GM21390 (cell line): ENCODE measurements around the gene BPIFB6.

ENCODE experiments used
- ATAC-seq: cut with Tn5 transposase; IDR thresholded peaks from one replicate; pipeline ENCODE4 v1.9.1; 2021; ENCODE audit not compliant: unreplicated experiment

The BPIFB6 gene

DNA sequence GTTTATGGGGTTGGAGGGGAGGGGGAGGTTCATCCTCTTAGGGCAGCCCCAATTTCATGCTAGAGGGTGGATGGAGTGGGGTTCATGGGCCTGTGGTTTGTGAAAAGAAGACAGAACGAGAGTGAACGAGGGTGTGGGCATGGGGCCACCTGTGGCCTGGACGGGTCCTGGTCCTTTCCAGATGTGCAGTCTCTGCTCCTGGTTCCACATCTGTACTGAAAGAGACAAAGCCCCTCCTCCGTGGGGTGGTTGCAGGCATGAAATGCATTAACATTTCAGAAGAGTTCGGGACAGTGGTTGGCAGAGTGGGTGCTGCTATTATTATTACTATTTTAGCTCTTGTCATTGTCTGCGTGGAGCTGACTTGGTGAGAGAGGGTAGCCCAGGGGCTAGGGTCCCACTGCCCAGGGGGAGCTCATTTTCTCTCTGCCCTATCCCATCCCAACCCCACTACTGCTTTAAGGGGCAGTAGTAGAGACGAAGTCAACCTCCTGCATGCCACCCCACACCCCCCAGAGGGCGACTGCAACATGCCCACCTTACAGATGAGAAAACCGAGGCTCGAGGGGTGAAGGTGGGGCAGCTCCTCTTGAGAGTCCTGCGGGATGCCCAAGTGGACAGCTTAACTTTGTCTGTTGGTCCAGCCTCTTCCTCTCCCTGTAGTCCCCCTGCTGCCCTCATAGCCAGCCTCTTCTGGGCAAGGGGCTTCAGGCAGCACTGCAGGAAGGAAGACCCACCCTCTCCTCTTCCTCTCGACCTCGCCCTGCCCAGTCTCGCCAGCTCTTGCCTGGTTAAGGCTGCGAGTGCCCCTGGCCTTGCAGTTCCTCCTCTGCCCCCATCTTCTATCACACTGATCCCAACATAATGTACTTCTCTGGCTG, 15.5 kb upstream of the BPIFB6 start:
- no peak for ATAC-seq

DNA sequence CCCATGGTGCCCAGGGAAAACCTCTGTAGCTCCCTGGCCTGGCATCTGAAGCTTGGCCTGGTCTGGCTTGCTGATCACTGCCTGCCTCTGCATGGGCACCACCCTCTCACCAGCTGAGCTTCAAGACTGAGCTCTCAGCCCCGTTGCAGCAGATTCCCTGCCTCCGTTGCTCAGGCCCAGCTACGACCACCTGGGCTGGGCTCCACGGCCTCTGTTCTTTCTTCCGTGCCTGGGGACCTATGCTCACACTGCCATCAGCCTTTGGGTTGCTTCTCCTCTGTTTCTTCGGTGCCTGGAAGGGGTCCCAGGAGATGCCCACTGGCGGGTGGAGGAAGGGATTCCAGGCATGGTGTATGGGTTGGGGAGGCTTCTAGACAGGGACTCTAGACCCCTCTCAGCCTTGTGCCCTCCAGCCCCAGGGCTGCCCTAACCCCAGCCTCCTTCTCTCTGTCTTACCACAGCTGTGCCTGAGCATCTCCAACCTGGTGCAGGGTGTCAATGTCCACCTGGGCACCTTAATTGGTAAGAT, 14.8 kb upstream of the BPIFB6 start:
- no peak for ATAC-seq

DNA sequence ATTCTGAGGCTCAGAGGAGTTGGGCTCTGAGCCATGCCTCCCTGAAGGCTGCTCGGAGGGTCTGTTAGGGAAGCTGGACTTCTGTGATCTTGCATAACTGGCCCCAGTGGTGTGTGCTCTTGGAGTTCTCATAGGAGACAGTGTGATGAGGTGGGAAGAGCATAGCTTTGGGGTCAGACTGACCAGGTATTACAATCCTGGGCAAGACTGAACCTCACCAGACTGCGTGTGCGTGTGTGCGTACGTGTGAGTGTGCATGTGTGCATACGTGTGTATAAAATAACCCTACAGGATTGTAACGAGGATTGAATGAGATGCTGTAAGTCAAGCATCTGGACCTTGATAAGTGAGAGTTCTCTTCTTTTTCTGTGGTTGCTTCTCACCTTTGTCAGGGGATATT, 13.9 kb upstream of the BPIFB6 start:
- no peak for ATAC-seq

DNA sequence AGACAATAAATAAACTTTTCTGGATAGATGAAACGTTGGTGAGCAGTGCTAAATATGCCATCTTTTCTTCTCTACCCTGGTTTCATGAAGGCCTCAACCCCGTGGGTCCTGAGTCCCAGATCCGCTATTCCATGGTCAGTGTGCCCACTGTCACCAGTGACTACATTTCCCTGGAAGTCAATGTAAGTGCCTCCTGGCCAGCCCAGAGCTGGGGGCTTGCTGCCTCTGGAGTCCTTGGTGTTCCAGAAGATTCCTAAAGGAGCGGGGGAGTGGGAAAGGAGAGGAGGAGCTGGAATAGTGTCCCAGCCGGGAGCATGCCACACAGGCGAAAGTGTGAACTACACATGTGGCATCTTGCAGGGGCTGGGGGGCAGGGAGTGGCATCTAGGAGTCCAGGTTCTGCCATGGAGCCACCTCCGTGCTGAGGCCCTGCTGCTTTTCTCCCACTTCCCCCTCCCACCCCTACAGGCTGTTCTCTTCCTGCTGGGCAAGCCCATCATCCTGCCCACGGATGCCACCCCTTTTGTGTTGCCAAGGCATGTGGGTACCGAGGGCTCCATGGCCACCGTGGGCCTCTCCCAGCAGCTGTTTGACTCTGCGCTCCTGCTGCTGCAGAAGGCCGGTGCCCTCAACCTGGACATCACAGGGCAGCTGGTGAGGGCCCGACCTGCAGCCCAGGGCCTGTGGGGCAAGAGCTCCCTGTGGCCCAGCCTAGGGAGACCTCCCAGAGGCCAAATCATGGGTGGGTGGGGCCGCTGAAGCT, 13.1 kb upstream of the BPIFB6 start:
- no peak for ATAC-seq

DNA sequence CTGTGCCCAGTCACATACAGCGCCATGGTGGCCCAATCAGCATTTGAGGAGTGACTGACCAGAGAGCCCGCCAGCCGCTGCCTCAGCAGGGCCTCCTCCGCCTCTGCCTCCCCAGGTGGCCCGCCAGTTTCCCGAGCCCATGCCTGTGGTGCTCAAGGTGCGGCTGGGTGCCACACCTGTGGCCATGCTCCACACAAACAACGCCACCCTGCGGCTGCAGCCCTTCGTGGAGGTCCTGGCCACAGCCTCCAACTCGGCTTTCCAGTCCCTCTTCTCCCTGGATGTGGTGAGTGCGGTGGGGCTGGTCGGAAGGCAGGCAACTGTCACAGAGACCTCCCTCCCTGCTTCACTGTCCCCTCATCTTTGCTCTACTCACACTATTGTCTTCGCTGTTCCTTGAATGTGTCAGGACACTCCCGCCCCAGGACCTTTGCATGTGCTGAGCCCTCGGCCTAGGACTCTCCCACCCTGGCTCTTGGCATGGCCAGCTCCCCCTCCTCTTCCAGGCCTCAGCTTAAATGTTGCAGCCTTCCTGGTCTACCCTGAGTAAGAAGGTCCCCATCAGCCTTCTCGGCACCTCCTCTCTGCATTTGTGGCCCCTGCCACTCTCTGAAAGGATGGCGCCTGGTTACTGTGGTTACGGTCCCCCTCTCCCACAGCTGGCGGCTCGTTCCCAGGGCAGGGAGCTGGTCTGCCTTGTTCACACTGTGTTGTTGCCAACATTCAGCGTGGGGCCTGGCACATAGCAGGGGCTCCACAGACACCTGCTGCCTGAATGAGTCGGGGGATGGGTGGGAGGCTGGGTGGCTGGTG, 11.8 kb upstream of the BPIFB6 start:
- ATAC-seq: no peak

DNA sequence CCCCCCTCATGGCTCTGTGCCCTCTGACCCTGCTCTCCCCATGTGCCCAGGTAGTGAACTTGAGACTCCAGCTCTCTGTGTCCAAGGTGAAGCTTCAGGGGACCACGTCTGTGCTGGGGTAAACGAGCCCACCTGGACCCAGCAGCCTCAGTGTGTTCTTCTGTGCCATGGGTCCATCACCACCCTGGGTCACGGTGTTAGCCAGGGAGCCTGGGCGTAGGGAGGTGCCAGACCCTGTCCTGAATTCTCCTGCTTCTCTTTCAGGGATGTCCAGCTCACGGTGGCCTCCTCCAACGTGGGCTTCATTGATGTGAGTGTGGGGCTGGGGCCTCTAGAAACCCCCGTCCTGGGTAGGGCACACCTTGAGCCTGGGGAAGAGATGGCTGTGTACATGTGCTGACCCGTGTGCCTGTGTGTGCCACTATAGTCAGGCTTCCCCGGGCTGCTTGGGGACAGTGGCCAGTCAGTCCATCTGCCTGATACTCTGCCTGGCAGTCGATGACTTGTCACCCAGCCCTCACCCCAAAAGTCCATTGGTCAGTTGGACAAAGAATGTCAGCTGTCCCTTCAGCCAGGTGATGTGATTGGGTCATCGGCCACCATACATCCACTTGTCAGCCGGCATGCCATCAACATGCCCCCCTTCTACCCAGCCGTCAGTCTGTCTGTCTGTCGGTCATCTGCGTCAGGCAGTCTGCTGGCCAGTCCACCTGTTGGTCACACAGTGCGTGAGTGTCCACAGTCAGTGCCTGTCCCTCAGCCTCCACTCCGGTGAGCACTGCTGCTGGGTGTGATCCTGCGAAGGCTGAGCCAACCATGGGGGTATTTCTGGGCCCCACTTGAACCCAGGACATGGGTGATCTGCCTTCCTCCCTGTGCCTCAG, 10.9 kb upstream of the BPIFB6 start:
- no peak for ATAC-seq

DNA sequence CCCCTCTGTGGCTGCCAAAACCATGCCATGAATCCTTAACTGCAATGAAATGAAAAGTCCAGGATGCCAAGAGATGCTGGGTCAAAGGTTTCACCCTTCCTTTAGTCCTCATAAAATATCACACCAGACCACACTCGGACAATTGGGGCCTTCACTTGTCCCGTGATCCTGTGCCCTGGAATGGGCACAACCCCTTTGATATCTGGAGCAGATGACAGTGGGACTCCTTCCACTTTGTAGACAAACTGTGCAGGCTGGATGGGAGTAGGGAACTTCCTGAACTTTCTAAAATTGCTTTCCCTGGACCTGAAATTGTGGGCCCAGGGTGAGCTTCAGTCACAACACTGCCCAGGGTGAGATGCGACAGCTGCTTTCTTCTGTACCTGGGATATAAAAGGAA, 9.6 kb upstream of the BPIFB6 start:
- ATAC-seq: no peak

DNA sequence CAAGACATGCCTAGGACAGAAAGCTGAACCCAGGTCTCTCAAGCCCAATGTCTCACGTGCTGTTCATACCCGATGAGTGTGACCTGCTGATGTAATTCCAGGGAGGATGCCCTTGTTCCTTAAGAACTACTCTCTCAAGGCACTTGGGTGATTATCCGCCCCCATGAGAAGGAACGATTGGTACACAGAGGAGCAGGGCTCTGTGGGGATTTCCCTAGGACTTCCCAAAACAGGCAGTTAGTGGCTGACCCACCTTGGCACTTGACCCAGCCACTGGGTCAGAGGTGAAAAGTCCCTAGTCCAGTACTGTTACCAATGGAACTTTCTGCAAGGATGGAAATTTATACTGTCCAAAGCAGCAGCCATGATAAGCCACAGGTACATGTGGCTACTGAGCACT, 9.2 kb upstream of the BPIFB6 start:
- no peak for ATAC-seq

DNA sequence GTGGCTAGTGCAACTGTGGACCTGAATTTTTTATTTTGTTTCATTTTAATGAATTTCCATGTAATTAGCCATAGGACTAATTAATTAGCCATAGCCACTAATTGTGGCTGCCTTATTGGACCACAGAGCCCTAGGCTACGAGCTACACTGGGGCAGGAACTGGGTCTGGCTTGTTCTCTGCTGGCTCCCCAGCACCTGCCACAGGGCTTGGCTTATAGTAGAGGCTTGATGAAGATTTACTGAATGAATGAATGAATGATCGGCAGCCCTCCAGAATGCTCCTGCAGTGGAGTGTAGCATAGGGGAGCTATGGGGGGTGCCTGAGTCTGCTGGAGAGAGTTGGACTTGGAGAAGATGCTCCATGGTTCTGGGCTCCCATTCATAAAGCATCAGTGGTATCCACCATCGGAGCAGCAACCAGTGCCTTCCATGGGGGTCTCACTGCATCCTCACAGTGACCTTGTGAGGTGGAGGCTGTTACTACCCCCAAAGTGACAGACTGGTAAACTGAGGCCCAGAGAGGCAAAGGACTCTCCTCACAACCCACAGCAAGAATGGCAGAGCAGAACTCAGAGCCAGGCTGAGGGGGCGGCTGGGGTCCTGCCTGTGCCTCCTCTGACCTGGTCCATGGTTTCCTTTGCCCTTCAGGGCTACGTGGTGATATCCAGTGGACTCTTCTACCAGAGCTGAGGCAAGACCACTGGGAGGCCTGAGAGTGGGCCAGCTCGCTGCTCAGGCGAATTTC, 8.6 kb upstream of the BPIFB6 start:
- no peak for ATAC-seq

DNA sequence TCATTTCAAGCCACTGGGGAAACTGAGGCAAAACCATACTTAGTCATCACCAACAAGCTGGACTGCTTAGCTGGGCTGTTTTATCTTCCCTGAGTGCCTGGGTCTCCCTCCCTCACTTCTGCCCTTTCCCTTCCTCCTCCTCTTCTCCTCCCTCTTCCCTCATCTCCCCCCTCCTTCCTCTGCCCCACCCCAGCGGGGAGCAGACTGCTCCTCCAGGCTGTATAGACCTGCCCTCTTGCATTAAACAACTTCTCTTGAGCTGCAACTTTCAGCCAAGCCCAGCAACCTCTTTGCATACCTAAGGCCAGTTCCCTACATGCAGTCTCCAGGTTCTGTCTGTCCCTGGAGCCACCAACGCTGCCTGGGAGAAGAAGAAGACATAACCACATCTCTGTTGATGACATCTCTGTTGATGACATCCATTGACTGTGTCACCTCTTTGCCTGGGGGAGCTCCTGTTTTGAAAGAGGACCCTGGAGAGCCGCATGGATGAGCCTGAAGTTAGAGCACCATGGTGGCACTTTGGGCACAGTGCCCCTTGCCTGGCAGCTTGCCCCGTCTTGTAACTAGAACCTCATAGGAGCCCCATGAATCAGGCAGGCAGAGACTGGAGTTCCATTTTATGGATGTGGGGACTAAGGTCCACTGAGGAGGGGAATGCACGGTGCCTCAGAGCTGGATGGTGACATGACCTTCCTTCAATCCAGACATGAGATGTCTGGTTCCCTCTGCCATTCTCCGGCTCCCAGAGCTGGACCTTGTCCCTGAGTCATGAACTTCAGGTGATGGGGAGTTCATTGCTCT, 7.8 kb upstream of the BPIFB6 start:
- ATAC-seq: no peak

DNA sequence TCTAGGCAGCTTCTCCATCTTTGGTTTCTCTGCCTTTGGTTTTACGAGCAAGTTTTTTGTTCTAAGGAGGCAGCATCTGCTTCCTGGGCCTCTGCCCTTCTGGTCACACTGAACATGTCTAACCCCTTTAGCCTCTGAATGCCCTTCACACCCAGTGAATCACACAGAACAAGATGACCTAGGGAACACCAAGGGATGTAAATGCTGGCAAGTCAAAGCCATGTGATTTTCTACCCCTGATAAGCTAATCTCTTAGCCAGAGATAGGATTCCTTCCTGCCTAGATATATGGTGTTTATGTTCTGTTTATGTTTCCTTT, 7.2 kb upstream of the BPIFB6 start:
- no peak for ATAC-seq

DNA sequence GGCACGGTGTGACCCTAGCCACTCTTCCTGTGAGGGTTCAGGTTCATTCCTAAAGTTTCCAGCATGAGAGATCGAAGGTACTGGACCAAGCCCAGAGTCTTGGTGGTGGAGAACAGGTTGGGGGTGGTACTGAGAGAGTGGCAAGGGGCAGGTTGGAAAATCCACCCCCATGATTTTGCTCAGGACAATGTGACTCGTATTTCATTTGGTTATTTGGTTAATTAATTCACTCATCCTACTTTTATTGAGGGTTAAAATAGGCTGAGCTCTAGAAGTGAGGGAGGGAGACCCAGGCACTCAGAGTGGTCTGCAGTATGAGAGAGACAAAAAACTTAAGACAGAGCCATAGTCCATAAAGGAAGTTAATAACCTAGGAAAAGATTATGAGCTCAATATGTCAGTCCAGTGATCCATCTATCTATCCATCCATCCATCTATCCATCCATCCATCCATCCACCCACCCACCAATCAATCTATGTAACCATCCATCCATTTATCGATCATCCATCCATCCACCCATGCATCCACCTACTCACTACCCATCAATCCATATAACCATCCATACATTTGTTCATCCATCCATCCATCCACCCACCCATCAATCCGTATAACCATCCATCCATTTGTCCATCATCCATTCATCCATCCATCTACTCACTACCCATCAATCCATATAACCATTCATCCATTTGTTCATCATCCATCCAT, 6.7 kb upstream of the BPIFB6 start:
- no peak for ATAC-seq

DNA sequence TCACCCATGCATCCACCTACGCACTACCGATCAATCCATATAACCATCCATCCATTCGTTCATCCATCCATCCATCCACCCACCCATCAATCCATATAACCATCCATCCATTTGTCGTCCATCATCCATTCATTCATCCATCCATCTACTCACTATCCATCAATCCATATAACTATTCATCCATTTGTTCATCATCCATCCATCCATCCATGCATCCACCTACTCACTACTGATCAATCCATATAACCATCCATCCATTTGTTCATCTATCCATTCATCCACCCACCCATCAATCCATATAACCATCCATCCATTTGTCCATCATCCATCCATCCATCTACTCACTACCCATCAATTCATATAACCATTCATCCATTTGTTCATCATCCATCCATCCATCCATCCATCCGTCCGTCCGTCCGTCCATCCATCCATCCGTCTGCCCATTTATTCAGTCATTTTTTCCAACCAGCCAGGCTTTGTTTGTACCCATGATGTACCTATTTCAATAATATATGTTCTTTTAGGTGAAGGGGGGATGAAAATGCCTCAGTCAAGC, 6.1 kb upstream of the BPIFB6 start:
- no peak for ATAC-seq

DNA sequence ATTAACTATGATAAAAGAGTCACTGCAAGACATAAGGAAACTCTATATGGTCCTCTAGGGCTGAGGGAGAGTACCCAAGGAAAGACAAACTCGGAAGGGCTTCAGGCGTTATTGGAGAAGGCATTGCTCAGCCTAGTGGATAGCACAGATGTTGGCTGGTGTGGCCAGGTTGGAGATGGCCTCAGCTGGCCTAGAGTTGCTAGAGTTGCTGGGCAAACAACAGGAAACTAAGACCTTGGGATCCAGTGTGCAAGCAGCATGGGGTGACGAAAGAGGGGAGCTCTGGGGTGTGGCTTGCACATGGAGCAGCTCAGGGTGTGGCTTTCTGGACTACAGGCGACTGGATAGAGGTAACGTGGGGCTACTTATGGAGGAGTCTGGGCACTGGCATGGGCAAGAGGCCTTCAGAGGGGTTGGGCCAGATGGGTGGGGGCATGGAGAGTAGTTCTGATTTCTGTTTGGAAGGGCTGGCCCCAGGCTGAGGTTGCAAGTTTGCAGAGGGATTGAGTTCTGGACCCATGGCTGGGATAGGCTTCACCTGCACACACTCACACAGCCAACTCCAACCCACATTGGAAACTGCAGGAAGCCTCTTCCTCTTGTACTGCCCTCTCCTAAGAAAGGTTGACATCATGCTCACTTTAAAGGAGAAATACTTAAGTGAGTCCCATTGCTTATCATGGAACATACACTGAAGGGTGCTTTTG, 5.2 kb upstream of the BPIFB6 start:
- no peak for ATAC-seq

DNA sequence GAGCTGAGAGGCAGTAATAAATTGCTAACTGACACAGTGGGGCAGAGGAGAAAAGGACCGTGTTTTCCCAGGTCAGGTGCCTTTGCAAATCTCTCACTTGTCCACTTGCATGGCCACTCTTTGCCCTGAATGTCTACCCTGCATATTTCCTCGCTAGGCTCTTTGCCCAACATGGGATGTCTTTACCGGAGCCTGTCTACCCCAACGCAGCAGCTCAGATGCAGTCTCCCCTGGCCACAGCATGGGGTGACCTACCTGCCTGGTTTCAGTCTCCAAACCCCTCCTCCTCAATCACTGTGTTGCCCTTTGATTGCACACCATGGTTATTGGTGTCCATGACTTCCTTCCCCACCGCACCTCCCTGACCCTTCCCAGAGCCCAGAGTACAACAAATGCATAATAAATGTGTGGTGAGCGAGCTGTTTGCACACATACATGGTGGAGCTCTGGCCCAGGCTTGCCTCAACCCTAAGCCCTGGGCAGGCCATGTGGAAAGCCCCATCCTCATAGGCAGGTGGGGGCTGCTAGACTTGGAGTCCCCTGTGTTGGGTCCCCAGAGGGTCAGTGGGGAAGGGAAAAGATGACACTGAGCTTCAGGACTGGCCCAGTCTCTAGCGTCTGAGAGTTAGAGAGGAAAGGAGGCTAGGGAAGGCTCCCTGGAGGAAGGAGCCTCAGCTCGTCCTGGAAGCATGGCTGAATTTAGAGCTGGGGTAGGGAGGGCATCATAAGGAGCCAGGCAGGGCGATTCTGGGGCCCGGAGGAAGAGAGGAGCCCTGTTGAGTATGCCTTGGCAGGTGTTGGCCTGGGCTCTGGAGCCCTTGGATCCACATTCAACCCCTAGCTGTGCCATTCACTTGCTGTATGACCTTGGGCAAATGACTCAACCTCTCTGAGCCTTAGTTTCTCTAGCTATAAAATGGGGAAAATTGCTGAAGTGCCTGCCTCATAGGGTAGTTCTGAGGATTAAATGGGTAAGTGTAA, 4.4 kb upstream of the BPIFB6 start:
- ATAC-seq: no peak
